Measurements from ENCODE around the gene ZMAT5.

ZMAT5 gene

GRCh38 chr22:29690476-29690875 lies 76.3 kb downstream of the ZMAT5 start:
- Histone ChIP-seq H3K27ac (ENCODE audit: low read depth, low read length) (no peak overlapping the region), H3K27me3 (ENCODE audit: control insufficient read depth in 1 of 2, insufficient read depth in 2 of 2, low read length in 2 of 2) (no peaks in the 10 kb centered on the region), H3K36me3 (ENCODE audit: insufficient read depth, low read length) (peaks cover 22% of the 10 kb centered on the region), H3K9ac (ENCODE audit: low read length) (no peak overlapping the region), H3K9me3 (ENCODE audit: low read length) (no peaks in the 10 kb centered on the region), H3K4me3 (ENCODE audit: low read depth in 1 of 2, low read length in 2 of 2) (no peak overlapping the region), H3K4me1 (ENCODE audit: insufficient read depth, low read length) (peaks cover 19% of the 10 kb centered on the region)

- Histone ChIP-seq H3K36me3 (ENCODE audit: insufficient read depth, low read length) (peaks cover 18% of the 10 kb centered on the region), H3K27ac (ENCODE audit: low read depth, low read length) (no peak overlapping the region), H3K4me3 (ENCODE audit: low read depth in 1 of 2, low read length in 2 of 2) (no peak overlapping the region), H3K9me3 (ENCODE audit: low read length) (no peaks in the 10 kb centered on the region), H3K9ac (ENCODE audit: low read length) (no peak overlapping the region), H3K4me1 (ENCODE audit: insufficient read depth, low read length) (peaks cover 19% of the 10 kb centered on the region), H3K27me3 (ENCODE audit: control insufficient read depth in 1 of 2, insufficient read depth in 2 of 2, low read length in 2 of 2) (no peaks in the 10 kb centered on the region)
Observed at GRCh38 chr22:29689880-29690213, 77.0 kb downstream of the ZMAT5 start.

- Histone ChIP-seq H3K4me1 (ENCODE audit: insufficient read depth, low read length) (peaks cover 19% of the 10 kb centered on the region), H3K27ac (ENCODE audit: low read depth, low read length) (no peak overlapping the region), H3K9me3 (ENCODE audit: low read length) (no peaks in the 10 kb centered on the region), H3K4me3 (ENCODE audit: low read depth in 1 of 2, low read length in 2 of 2) (no peak overlapping the region), H3K36me3 (ENCODE audit: insufficient read depth, low read length) (peaks cover 13% of the 10 kb centered on the region), H3K9ac (ENCODE audit: low read length) (no peak overlapping the region), H3K27me3 (ENCODE audit: control insufficient read depth in 1 of 2, insufficient read depth in 2 of 2, low read length in 2 of 2) (no peaks in the 10 kb centered on the region)
Observed at GRCh38 chr22:29689206-29689879, 77.5 kb downstream of the ZMAT5 start.

GRCh38 chr22:29684244-29684643 lies 82.6 kb downstream of the ZMAT5 start:
- H3K4me1 ChIP-seq (ENCODE audit: insufficient read depth, low read length) = peaks cover 2% of the 10 kb centered on the region
- no peak overlapping the region for H3K27ac ChIP-seq (ENCODE audit: low read depth, low read length)
- H3K27me3 ChIP-seq (ENCODE audit: control insufficient read depth in 1 of 2, insufficient read depth in 2 of 2, low read length in 2 of 2) = no peaks in the 10 kb centered on the region
- H3K4me3 ChIP-seq (ENCODE audit: low read depth in 1 of 2, low read length in 2 of 2) = no peak overlapping the region
- peaks cover 18% of the 10 kb centered on the region for H3K36me3 ChIP-seq (ENCODE audit: insufficient read depth, low read length)
- no peaks in the 10 kb centered on the region for H3K9me3 ChIP-seq (ENCODE audit: low read length)
- no peak overlapping the region for H3K9ac ChIP-seq (ENCODE audit: low read length)

GRCh38 chr22:29683536-29683935 lies 83.3 kb downstream of the ZMAT5 start:
- Histone ChIP-seq H3K9me3 (ENCODE audit: low read length) (no peaks in the 10 kb centered on the region), H3K4me3 (ENCODE audit: low read depth in 1 of 2, low read length in 2 of 2) (no peak overlapping the region), H3K9ac (ENCODE audit: low read length) (no peak overlapping the region), H3K36me3 (ENCODE audit: insufficient read depth, low read length) (peaks cover 25% of the 10 kb centered on the region), H3K4me1 (ENCODE audit: insufficient read depth, low read length) (peaks cover 8% of the 10 kb centered on the region), H3K27ac (ENCODE audit: low read depth, low read length) (no peak overlapping the region), H3K27me3 (ENCODE audit: control insufficient read depth in 1 of 2, insufficient read depth in 2 of 2, low read length in 2 of 2) (no peaks in the 10 kb centered on the region)

Measured in muscle layer of colon (tissue), 2 donors.